NCI-H1694 treated with DMSO at 0.1 percent for 48 hours (cell line): Measurements from ENCODE around the gene TNPO3.
"Not testable (repeated sequence)": the region's sequence is repeated elsewhere in the genome, so short reads cannot be mapped to it uniquely, and the experiment has no call there.

Source experiments
- DNase-seq: peaks from one replicate; lab custom pipeline; 2025; lab: John Stamatoyannopoulos, UW

The TNPO3 gene

DNA sequence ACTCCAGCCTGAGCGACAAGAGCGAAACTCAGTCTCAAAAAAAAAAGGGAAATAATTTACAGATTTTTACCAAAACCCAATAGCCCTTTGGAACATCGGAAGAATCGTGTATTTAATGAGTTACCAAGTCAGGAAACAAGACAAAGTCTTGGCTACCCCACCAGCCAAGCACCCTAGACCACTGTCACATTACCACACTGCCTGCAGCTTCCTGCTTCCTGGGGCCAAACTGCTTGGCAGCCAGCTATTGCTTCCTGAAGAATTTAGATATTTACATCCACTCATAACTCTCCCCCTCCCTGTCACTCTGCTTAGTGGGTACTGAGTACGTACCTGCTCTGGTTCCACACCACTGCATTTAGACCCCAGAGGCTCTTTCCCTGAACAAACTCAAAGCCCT is 14.1 kb upstream of the TNPO3 start:
- no peak for DNase-seq

DNA sequence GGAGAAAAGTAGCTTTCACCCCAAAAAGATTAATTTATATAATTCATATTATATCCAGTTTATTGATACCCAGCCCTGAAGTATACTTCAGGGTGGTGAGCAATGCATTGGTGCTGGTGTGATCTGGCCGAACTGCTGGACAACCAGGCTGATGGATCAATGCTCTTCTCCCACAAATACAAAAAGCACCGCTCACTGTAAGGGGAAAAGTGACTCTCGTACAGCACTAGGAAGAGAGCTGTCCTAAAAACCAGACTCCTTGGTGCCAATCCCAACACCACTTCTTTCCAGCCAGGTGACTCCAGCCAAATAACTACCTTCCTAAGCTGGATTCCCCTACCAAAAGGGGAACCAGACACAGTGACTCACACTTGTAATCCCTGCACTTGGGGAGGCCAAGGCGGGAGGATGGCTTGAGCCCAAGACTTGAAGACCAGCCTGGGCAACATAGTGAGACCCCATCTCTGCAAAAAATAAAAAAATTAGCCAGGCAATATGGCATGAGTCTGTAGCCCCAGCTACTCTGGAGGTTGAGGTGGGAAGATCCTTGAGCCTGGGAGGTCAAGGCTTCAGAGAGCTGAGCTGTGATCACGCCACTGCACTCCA is 13.1 kb upstream of the TNPO3 start:
- no peak for DNase-seq

DNA sequence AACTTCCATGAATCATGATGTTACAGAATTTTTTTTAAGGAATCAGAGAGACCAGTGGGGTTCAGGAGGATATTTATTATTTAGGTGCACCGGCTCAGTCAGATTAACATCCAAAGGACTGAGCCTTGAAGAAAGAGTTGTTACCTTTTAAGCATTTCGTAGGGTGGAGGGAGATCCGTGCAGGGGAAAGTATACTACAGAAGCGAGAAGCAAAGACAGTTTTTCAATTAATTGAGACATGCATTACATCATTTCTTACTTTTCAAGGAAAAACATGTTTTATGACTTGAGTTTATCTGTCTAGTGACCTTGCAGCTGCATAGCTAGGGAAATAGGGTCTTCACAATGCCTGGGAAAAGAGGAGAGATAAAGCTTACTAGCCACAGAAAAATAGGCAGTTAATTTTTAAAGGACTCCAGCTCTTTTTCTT is 12.2 kb upstream of the TNPO3 start:
- DNase-seq = not testable (repeated sequence)

DNA sequence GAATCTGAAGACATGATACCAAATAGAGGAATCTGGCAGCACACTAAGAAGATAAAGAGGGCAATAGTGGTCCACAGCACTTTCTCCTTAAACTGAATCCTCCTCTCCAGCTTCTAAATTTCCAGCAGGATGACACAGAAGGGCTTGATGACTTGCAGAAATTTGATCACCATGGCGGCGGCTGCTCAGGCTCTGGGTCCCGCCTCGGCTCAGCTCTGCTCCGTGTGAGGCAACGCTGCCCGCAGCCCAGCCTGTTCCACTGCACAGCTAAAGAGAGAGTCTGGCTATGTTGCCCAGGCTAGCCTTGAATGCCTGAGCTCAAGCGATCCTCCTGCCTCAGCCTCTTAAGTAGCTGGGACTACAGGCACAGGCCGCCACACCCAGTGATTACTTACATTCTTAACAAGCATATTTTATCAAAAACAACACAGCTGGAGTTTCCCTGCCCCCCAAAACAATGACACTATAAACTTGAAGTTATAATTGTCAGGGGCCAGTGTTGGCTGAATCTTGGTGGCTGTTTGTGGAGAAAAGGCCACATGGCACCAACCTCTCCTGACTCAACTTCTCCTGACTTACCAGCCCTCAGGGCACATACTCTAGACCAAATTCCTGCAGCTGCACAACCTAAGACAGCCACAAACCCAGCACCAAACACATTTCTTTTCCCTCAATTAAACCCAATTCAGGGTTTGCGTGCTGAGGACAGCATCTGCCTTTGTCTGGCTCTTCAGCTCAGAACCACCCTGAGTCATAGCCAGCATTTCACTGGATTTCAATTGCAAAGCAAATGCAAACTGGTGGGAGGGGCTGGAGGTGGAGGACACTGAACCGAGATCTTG is 11.6 kb upstream of the TNPO3 start:
- no peak for DNase-seq

DNA sequence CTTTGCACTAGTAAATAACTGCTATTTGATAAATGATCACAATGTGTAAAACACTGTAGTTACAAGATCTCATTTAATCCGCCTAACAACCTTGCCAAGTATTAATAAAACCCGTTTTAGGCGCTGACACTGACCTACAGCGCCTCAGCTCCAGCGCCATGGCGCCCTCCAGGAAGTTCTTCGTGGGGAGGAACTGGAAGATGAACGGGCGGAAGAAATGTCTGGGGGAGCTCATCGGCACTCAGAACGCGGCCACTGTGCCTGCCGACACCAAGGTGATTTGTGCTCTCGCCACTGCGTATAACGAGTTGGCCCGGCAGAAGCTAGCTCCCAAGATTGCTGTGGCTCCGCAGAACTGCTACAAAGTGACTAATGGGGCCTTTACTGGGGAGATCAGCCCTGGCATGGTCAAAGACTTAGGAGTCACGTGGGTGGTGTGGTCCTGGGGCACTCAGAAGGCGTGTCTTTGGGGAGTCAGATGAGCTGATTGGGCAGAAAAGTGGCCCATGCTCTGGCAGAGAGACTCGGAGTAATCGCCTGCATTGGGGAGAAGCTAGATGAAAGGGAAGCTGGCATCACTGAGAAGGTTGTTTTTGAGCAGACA is 1.1 kb upstream of the TNPO3 start:
- no peak for DNase-seq

DNA sequence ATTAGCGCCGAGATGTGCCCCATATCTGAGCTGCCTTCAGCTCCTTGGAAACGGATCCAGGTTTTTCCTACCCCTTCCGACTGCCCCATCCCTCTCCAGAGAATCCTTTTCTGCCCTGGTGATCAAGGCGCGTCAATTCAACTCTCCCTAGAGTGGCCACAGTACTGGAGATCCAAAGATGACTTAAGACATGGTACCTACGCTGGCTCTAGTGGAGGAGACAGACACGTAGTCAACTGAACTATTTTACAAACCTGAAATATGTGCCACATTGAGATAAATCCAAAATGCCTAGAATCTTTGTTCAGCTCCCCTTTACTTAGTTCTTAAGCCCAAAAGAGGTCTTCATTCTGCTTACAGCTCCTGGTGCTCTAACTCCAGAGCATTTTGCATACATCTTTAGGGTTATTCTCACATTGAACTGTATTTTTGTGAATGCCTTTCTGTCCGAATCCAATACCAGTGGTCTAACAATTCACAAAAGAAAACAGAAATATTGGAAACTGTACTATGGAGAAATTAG is 444 bp upstream of the TNPO3 start:
- no peak for DNase-seq

DNA sequence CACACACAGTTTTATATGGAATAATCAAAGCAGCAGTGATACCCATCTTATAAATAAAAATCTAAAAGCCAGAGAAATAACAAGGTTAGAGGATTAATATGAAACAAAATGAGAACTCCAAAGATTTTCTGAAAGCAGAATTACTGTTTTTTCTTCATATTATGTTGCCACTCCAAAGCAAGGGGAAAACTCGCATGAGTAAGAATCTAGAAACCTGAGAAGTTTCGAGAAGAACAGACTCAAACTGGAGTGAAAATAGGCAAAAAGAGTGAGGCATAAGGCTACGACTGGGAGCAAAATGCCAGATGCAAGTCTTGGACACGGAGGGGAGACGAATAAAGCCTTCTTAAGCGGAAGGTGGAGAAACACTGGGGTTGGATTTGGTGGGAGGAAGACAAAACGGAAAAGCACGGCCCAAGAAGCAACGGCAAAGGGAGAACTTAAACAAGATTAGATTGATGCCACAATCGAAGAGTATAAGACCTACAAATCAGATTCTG is 923 bp downstream of the TNPO3 start:
- DNase-seq = no peak

DNA sequence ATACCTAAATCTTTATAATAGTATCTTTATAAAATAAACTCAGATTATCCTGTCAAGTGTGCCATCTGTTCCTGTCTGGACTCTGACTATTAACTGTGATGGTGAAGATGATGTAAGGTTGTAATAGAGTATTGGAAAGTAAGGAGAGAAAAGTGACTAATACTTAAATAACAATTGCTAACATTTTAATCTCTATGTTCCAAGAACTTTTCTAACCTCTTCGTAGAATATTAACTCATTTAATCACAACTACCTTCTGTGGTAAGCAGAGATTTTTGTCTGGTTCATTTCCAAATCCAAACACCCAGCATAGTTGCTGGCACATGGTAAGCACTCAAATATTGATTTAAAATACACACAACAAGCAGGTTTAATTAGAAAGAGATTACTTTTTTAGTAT is 2.5 kb downstream of the TNPO3 start:
- no peak for DNase-seq

DNA sequence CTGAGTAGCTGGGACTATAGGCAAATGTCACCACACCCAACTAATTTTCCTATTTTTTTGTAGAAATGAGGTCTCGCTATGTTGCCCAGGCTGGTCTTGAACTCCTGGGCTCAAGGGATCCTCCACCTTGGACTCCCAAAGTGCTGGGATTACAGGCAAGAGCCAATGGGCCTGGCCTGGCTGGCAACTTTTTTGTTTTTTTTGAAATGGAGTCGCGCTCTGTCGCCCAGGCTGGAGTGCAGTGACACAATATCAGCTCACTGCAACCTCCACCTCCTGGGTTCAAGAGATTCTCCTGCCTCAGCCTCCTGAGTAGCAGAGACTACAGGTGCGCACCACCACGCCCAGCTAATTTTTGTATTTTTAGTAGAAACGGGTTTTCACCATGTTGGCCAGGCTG is 3.5 kb downstream of the TNPO3 start:
- DNase-seq = not testable (repeated sequence)

DNA sequence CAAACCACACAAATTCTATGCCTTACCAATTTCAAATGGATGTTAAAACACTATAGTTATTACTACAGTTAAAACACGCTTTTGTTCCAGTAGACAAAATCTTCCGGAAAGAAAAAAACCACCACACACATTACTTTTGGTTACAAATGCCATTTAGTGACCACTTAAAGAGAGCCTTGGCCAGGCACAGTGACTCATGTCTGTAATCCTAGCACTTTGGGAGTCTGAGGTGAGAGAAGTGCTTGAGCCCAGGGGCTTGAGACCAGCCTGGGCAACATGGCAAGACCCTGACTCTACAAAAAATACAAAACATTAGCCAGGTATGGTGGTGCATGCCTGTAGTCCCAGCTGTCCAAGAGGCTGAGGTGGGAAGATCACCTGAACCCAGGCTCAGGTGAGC is 7.2 kb downstream of the TNPO3 start:
- no peak for DNase-seq

DNA sequence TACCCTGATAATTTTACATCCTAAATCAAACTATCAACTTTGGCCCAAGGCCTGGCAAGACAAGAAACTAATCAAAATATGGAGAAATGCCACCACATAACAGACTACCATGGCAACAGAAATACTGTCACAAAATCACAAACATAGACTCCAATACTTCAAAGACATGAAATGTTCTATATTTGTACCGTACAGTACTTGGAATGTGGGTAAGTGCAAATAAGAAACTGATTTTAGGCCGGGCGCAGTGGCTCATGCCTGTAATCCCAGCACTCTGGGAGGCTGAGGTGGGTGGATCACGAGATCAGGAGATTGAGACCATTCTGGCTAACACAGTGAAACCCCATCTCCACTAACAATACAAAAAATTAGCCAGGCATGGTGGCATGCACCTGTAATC is 9.2 kb downstream of the TNPO3 start:
- DNase-seq = no peak

DNA sequence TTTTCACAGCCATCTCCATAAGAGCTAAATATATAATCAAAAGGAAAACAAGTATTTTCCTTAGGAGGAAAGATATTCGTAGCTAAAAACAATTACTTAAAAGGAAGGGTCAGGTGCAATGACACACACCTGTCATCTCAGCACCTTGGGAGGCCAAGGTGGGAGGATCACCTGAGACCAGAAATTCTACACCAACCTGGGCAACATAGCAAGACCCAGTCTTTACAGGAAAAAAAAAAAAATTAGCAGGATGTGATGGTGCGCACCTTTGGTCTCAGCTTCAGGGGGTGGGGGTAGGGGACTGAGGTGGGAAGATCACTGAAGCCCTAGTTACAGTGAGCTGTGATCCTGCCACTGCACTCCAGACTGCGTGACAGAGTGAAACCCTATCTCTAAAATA is 11.9 kb downstream of the TNPO3 start:
- DNase-seq = no peak

DNA sequence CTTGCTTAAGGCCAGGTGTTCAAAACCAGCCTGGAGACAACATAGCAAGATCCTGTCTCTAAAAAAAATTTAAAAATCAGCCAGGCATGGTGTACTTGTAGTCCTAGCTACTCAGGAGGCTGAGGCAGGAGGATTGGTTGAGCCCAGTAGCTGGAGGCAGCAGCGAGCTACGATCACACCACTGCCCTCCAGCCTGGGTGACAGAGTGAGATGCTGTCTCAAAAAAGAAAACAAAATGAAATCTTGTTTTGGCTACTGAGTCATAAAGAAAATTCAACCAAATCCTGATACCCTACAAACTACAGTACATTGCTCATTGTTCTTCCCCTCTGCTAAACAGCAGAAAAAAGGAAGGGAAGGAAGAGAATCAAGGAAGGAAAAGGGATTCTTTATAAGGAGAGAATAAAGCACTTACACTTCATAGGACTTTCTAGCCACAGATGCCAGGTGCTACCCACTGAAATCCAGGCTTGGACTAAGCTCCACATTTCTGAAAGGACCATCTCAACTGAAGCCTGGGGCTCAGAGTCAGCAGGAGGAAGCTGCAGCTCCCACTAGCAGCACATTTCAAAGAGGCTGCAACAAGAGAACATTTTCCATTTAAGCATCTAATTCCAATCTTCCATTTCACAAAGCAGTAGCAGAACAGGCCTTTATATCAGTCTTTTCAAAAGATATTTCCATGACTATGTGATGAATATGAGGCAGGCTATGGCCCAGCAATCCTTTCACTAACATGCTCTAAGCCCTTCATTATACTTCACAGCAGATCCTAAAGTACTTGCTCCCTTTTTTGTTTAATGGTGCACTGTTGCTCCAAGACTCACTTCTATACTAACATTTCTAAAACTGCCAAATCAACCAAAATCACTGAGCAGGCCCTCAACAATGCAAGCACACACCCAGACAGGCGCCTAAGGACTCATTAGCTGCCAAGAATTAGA is 13.5 kb downstream of the TNPO3 start:
- DNase-seq = no peak

DNA sequence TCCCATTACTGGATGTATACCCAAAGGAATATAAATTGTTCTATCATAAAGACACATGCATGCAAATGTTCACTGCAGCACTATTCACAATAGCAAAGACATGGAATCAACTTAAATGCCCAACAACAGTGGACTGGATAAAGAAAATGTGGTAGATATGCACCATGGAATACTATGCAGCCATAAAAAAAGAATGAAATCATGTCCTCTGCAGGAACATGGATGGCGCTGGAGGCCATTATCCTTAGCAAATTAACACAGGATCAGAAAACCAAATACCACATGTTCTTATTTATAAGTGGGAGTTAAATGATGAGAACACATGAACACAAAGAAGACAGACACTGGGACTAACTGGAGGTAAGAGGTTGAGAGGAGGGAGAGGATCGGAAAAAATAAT is 16.4 kb downstream of the TNPO3 start:
- DNase-seq = not testable (repeated sequence)

DNA sequence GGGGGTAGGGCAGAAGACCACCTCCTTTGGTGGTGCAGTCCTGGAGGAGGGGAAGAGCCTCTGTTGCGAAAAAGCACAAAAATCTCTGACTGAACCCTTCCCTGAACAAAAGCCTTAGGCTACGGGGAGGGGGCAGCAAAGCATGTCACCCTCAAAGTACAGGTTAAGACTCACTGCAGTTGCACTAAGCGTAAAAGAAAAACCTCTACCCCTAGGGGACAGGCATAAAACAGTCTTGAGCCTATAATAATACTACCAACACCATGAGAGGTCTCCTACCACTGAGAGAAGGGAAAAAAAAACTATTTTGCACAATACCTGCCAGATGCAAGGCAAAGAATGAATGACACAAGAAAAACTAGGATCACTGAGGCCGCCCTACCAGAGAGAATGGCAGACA is 17.3 kb downstream of the TNPO3 start:
- DNase-seq = no peak

DNA sequence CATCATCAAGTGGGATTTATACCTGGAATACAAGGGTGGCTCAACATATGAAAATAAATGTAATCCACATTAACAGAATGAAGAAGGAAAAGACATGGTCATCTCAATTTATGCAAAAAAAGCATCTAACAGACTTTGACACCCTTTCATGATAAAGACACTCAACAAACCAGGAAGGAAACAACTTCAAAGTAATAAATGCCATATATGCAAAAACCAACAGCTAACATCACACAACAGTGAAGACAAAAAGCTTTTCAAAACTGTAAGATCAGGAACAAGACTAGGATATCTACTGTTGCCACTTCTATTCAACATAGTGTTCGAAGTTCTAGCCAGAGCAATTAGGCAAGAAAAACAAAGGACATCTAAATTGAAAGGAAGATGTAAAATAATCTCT is 22.9 kb downstream of the TNPO3 start:
- DNase-seq = no peak

DNA sequence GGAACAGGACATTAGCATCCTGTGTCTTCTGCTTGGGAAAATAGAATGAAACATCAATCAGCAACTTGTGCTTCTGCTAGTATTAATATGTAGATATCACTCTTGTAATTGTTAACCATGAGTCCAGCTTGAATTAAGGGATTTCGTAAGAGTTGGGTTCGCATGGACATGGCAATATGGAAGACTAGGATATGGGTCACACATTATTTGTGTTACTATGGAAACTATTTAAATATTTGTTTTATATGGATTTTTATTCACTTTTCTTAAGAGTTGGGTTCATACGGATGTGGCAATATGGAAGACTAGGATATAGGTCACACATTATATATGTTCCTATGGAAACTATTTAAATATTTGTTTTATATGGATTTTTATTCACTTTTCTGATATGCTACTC is 24.5 kb downstream of the TNPO3 start:
- no peak for DNase-seq

DNA sequence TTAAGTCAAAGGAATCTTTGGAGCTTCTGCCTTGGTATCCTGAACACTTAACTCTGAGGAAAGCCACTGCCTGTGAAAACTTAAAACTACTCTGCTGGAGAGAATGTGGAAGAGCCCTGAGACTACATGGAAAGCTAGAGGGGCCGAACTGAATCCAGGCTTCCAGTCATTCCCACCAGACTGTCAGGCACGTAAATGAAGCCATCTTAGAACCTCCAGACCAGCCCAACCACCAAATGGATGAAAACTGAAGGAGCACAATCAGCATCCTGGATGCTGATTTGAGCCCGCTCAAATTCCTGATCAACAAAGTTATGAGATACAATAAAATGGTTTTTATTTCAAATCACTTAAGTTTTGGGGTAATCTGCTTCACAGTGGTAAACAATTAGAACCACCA is 30.8 kb downstream of the TNPO3 start:
- DNase-seq = no peak

DNA sequence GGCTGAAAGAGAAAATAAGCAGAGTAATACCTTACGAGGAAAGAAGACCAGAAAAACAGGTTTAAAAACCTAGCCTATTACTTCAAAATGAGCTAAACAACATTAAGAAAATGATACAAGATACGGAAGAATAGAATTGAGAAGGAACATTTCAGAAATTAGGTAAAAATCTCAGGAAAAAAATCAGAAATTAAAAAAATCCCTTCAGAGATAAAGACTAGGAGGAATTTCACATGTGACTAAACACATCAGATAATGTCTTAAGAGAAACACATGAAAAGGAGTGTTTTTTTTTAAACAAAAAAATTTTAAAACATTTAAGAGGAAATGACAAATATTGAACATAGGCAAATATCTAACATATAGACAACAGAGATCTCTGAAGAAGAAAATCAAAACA is 33.3 kb downstream of the TNPO3 start:
- no peak for DNase-seq

DNA sequence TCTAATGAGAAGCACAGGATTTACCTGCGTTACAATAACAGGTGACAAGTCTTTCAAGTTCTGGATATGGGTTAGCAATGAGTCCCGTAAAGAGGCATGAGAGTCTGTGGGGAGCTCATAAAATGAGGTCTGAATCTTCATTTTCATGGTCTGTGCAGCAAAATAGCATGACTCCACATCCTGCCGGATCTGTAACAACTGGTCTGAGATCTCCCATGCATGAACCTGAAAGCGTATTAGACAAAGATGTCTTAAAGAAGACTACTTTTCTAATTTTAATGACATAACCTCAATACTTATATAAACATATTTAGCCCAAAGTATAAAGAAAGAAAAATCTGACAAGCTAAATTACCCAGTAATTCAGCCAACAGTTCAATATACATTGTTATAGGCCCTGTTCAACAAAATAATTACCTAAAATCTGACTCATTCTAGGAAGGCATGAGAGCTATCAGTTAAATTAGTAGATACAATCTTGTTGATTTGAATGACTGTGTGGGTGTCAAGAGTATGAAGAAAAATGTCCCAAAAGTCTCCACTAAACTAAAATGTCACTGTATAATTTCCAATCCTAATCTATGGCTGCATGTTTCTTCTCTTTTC is 36.9 kb downstream of the TNPO3 start:
- DNase-seq = no peak

DNA sequence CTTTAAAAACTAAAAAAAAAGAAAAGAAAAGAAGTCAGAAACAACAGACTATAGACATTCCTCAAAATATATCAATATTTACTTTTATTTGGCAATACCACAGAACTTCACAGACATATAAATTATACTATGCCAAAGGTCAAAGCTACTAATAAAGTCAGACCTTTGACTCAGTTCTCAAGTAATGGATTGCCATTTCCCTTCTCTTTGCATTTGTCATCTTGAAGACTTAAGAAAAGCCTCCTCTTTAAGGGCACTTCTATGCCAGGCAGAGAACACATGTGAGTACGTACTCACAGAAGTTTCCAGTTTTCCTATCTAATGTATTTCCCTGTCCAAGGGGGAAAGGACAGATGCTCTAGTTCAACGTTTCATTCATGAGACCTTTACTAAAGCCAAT is 37.6 kb downstream of the TNPO3 start:
- no peak for DNase-seq
